Tibial nerve (tissue), 4 donors: ENCODE measurements around the gene KRTAP1-1. TPM values are rescaled to one million over a fixed set of nuclear protein-coding genes. Genes with fewer than 3 reads are reported as not detected.

ENCODE experiments used
- DNase-seq, 2 donors: peaks; one replicate each; pipeline ENCODE4 v3.0.0-alpha.2; 2019; ENCODE audit warnings: low spot score in 2 of 2
- H3K27ac ChIP-seq, 4 donors: fragments of 200-600 bp; sonication (generic) in 3 of 4; one replicate each; pipeline ENCODE4 v1.5.1; 2017 to 2019; ENCODE audit warnings: mild to moderate bottlenecking in 1 of 4
- H3K27me3 ChIP-seq, 2 donors: fragments of 200-600 bp; sonication (generic) in 1 of 2; one replicate each; pipeline versions ENCODE4 v1.5.1 to v1.6.0; 2017 to 2019
- H3K36me3 ChIP-seq, 3 donors: fragments of 200-600 bp; sonication (generic); one replicate each; pipeline ENCODE4 v1.5.1; 2018 to 2019
- H3K4me1 ChIP-seq, 4 donors: fragments of 200-600 bp; sonication (generic) in 3 of 4; one replicate each; pipeline ENCODE4 v1.5.1; 2017 to 2019
- H3K4me3 ChIP-seq, 4 donors: fragments of 200-600 bp; sonication (generic) in 3 of 4; one replicate each; pipeline ENCODE4 v1.5.1; 2017 to 2019; ENCODE audit warnings: mild to moderate bottlenecking in 1 of 4, moderate library complexity in 1 of 4
- H3K9me3 ChIP-seq, 4 donors: fragments of 200-600 bp; sonication (generic) in 3 of 4; one replicate each; pipeline ENCODE4 v1.5.1; 2017 to 2019
- CTCF ChIP-seq, 5 experiments: fragments of 200-600 bp in 3 of 5; fragments of 450-650 bp in 2 of 5; sonication (generic) in 3 of 5; IDR thresholded peaks; one replicate each; pipeline ENCODE4 v1.5.1; 2016 to 2019; ENCODE audit warnings: antibody characterized with exemption in 5 of 5, mild to moderate bottlenecking in 3 of 5, moderate library complexity in 2 of 5
- EP300 ChIP-seq, 2 donors: sonication (generic); formaldehyde crosslinking; IDR thresholded peaks; one replicate each; pipeline ENCODE4 v1.6.1; 2017; ENCODE audit warnings: antibody characterized with exemption in 2 of 2, mild to moderate bottlenecking in 1 of 2
- POLR2A ChIP-seq, 2 donors: fragments of 450-650 bp; IDR thresholded peaks; one replicate each; pipeline ENCODE4 v1.6.1; 2017; ENCODE audit warnings: antibody characterized with exemption in 2 of 2, mild to moderate bottlenecking in 2 of 2, moderate library complexity in 2 of 2
- WGBS, 2 donors: methylation state at CpG; one replicate each; pipeline ENCODE4 v1.1.5; 2018; 5-methylcytosine and 5-hydroxymethylcytosine counted together
- small RNA-seq: library from RNA; depleted of rRNA; stranded (forward); fragments of <200 nt; gene quantifications from one replicate; pipeline ENCODE3, GENCODE V24; 2016
- total RNA-seq, 4 donors: library from RNA; depleted of rRNA; stranded (reverse); fragments of >200 nt; gene quantifications; one replicate each; pipeline ENCODE4 v1.1.0, GENCODE V29; 2016

Gene KRTAP1-1
- total RNA-seq, 4 donors from 2014 or later: not detected

GRCh38 chr17:40996829-40997228 lies 44.4 kb downstream of the KRTAP1-1 start:
- DNase-seq: no peak
- TF ChIP-seq CTCF (IDR thresholded peaks at IDR 0.05) (no peak), EP300 (IDR thresholded peaks at IDR 0.05) (no peak), POLR2A (IDR thresholded peaks at IDR 0.05) (no peak)
- H3K27me3 ChIP-seq: peaks cover 0 to 8% of the 10 kb centered on the region in 2 donors
- H3K27ac ChIP-seq: no peak overlapping the region
- 87 to 90% methylated on average over 4 of the region's 4 CpGs for WGBS, 2 donors
- no peaks in the 10 kb centered on the region for H3K36me3 ChIP-seq
- H3K4me1 ChIP-seq: no peaks in the 10 kb centered on the region
- H3K4me3 ChIP-seq: no peak overlapping the region
- no peaks in the 10 kb centered on the region for H3K9me3 ChIP-seq

- H3K27ac ChIP-seq: no peak overlapping the region
- no peak for DNase-seq
- H3K4me1 ChIP-seq: no peaks in the 10 kb centered on the region
- peaks cover 0 to 8% of the 10 kb centered on the region in 2 donors for H3K27me3 ChIP-seq
- H3K4me3 ChIP-seq: no peak overlapping the region
- 70 to 83% methylated on average over 1 of the region's 1 CpG for WGBS, 2 donors
- H3K36me3 ChIP-seq: no peaks in the 10 kb centered on the region
- H3K9me3 ChIP-seq: no peaks in the 10 kb centered on the region
- no peak for TF ChIP-seq EP300 (IDR thresholded peaks at IDR 0.05)
- TF ChIP-seq CTCF (IDR thresholded peaks at IDR 0.05): no peak
- no peak for TF ChIP-seq POLR2A (IDR thresholded peaks at IDR 0.05)
Measured at GRCh38 chr17:40995116-40995515, 46.1 kb downstream of the KRTAP1-1 start.

GRCh38 chr17:40993839-40994238 lies 47.4 kb downstream of the KRTAP1-1 start, which contains the start of gene KRTAP3-3:
KRTAP3-3 (minus strand) TSS chr17:40994164; CDS start chr17:40994097, 67 bp downstream.
- no peak within 1 kb of the TSS for H3K4me3 ChIP-seq
- H3K4me1 ChIP-seq: no peaks in the 10 kb centered on the region
- no peak for TF ChIP-seq CTCF (IDR thresholded peaks at IDR 0.05)
- TF ChIP-seq POLR2A (IDR thresholded peaks at IDR 0.05): no peak
- no peak for TF ChIP-seq EP300 (IDR thresholded peaks at IDR 0.05)
- no peak for DNase-seq
- H3K27ac ChIP-seq: no peak within 1 kb of the TSS
- WGBS, 2 donors: 27 to 30% methylated on average over 4 of the region's 4 CpGs
- H3K9me3 ChIP-seq: no peaks in the 10 kb centered on the region
- H3K27me3 ChIP-seq: peaks cover 0 to 8% of the 10 kb centered on the region in 2 donors
- no peaks in the 10 kb centered on the region for H3K36me3 ChIP-seq

GRCh38 chr17:40993084-40993483 lies 48.2 kb downstream of the KRTAP1-1 start:
- Histone ChIP-seq H3K27me3 (peaks cover 0 to 8% of the 10 kb centered on the region in 2 donors), H3K36me3 (no peaks in the 10 kb centered on the region), H3K9me3 (no peaks in the 10 kb centered on the region), H3K4me1 (no peaks in the 10 kb centered on the region), H3K27ac (no peak overlapping the region), H3K4me3 (no peak overlapping the region)
- no peak for TF ChIP-seq EP300 (IDR thresholded peaks at IDR 0.05)
- no peak for TF ChIP-seq CTCF (IDR thresholded peaks at IDR 0.05)
- TF ChIP-seq POLR2A (IDR thresholded peaks at IDR 0.05): no peak
- DNase-seq: no peak
- 92 to 96% methylated on average over 2 of the region's 2 CpGs for WGBS, 2 donors

- WGBS, 2 donors: 59 to 63% methylated on average over 3 of the region's 3 CpGs
- DNase-seq: no peak
- Histone ChIP-seq H3K4me3 (no peak overlapping the region), H3K36me3 (no peaks in the 10 kb centered on the region), H3K9me3 (no peaks in the 10 kb centered on the region), H3K4me1 (no peaks in the 10 kb centered on the region), H3K27me3 (peaks cover 0 to 8% of the 10 kb centered on the region in 2 donors), H3K27ac (no peak overlapping the region)
- TF ChIP-seq CTCF (IDR thresholded peaks at IDR 0.05) (no peak), EP300 (IDR thresholded peaks at IDR 0.05) (no peak), POLR2A (IDR thresholded peaks at IDR 0.05) (no peak)
Measured at GRCh38 chr17:40992666-40993065, 48.6 kb downstream of the KRTAP1-1 start.

Small RNA genes within 50 kb of the gene (small RNA-seq; reads per million reads assigned to genes)
- not detected for gene KRTAP3-4P

Other genes starting within 250 kb of the KRTAP1-1 start
- not detected for gene KRT28, start 241.5 kb downstream of the KRTAP1-1 start, total RNA-seq
- 10 to 100 TPM in 3 of 4 donors, 1 to 10 TPM in 1; 8.0 to 13.4 (median 11.3) TPM for gene KRT10, start 218.8 kb downstream of the KRTAP1-1 start, total RNA-seq
- gene KRT12, start 174.2 kb downstream of the KRTAP1-1 start, total RNA-seq: not detected
- gene KRT20, start 156.2 kb downstream of the KRTAP1-1 start, total RNA-seq: not detected
- not detected for gene KRT23, start 103.8 kb downstream of the KRTAP1-1 start, total RNA-seq
- gene KRT39, start 74.5 kb downstream of the KRTAP1-1 start, total RNA-seq: not detected
- gene KRT40, start 57.1 kb downstream of the KRTAP1-1 start, total RNA-seq: not detected
- gene KRTAP3-3, start 47.3 kb downstream of the KRTAP1-1 start, total RNA-seq: not detected
- gene KRTAP3-2, start 41.5 kb downstream of the KRTAP1-1 start, total RNA-seq: not detected
- gene KRTAP3-1, start 32.3 kb downstream of the KRTAP1-1 start, total RNA-seq: not detected
- gene KRTAP1-5, start 14.2 kb downstream of the KRTAP1-1 start, total RNA-seq: under 1 TPM in 1 of 4 donors, not detected in 3; 0.60 TPM
- gene KRTAP1-4, start 11.3 kb downstream of the KRTAP1-1 start, total RNA-seq: not detected
- not detected for gene KRTAP1-3, start 6.6 kb downstream of the KRTAP1-1 start, total RNA-seq
- not detected for gene KRTAP2-1, start 5.9 kb upstream of the KRTAP1-1 start, total RNA-seq
- gene KRTAP2-2, start 13.8 kb upstream of the KRTAP1-1 start, total RNA-seq: not detected
- gene KRTAP2-3, start 18.7 kb upstream of the KRTAP1-1 start, total RNA-seq: not detected
- gene KRTAP2-4, start 24.4 kb upstream of the KRTAP1-1 start, total RNA-seq: not detected
- gene KRTAP4-7, start 42.7 kb upstream of the KRTAP1-1 start, total RNA-seq: not detected
- not detected for gene KRTAP4-8, start 56.7 kb upstream of the KRTAP1-1 start, total RNA-seq
- not detected for gene KRTAP4-16, start 60.8 kb upstream of the KRTAP1-1 start, total RNA-seq
- gene KRTAP4-9, start 63.9 kb upstream of the KRTAP1-1 start, total RNA-seq: not detected
- gene KRTAP4-11, start 76.9 kb upstream of the KRTAP1-1 start, total RNA-seq: not detected
- gene KRTAP4-12, start 82.7 kb upstream of the KRTAP1-1 start, total RNA-seq: not detected
- gene KRTAP4-6, start 99.1 kb upstream of the KRTAP1-1 start, total RNA-seq: not detected
- not detected for gene KRTAP4-5, start 108.4 kb upstream of the KRTAP1-1 start, total RNA-seq
- not detected for gene KRTAP4-4, start 119.3 kb upstream of the KRTAP1-1 start, total RNA-seq
- not detected for gene KRTAP4-3, start 126.8 kb upstream of the KRTAP1-1 start, total RNA-seq
- not detected for gene KRTAP4-2, start 136.8 kb upstream of the KRTAP1-1 start, total RNA-seq
- not detected for gene KRTAP4-1, start 143.5 kb upstream of the KRTAP1-1 start, total RNA-seq
- gene KRTAP9-1, start 148.4 kb upstream of the KRTAP1-1 start, total RNA-seq: not detected
- not detected for gene KRTAP9-2, start 185.2 kb upstream of the KRTAP1-1 start, total RNA-seq
- gene KRTAP9-3, start 191.0 kb upstream of the KRTAP1-1 start, total RNA-seq: not detected
- not detected for gene KRTAP9-8, start 196.5 kb upstream of the KRTAP1-1 start, total RNA-seq
- gene KRTAP9-4, start 208.2 kb upstream of the KRTAP1-1 start, total RNA-seq: not detected
- gene KRTAP9-9, start 213.9 kb upstream of the KRTAP1-1 start, total RNA-seq: not detected
- gene KRTAP9-6, start 223.9 kb upstream of the KRTAP1-1 start, total RNA-seq: not detected
- not detected for gene KRTAP9-7, start 234.2 kb upstream of the KRTAP1-1 start, total RNA-seq